CD4-positive, alpha-beta T cell treated with Interleukin-15 for 4 hours (primary cell): ENCODE measurements around the gene C3orf70.
A peak's percentile ranks its signal among the peaks of the same experiment; 100 is the strongest.

ENCODE experiments used
- DNase-seq: peaks from one replicate; pipeline ENCODE4 v3.0.0-alpha.2; 2020; ENCODE audit warnings: low spot score

The C3orf70 gene

GRCh38 chr3:185152410-185153170, at the start of gene C3orf70:
C3orf70 (minus strand) TSS chr3:185153060; CDS start chr3:185152823, 237 bp downstream.
- no peak for DNase-seq

GRCh38 chr3:185200639-185201038, 47.8 kb upstream of the C3orf70 start:
- no peak for DNase-seq

- no peak for DNase-seq
Measured at GRCh38 chr3:185199671-185200070, 46.8 kb upstream of the C3orf70 start.

- DNase-seq: no peak
Measured at GRCh38 chr3:185199206-185199605, 46.3 kb upstream of the C3orf70 start.

- no peak for DNase-seq
Measured at GRCh38 chr3:185197068-185197467, 44.2 kb upstream of the C3orf70 start.

GRCh38 chr3:185195652-185196051, 42.8 kb upstream of the C3orf70 start:
- DNase-seq: no peak

- DNase-seq: no peak
Measured at GRCh38 chr3:185188816-185189215, 36.0 kb upstream of the C3orf70 start.

GRCh38 chr3:185187391-185187790, 34.5 kb upstream of the C3orf70 start:
- DNase-seq: no peak

GRCh38 chr3:185176750-185177359, 24.0 kb upstream of the C3orf70 start:
- peak; percentile 14 for DNase-seq

GRCh38 chr3:185175370-185175987, 22.6 kb upstream of the C3orf70 start:
- DNase-seq: no peak

- DNase-seq: no peak
Measured at GRCh38 chr3:185172086-185173049, 19.5 kb upstream of the C3orf70 start.

- no peak for DNase-seq
Measured at GRCh38 chr3:185164428-185165217, 11.8 kb upstream of the C3orf70 start.

- DNase-seq: no peak
Measured at GRCh38 chr3:185162634-185163033, 9.8 kb upstream of the C3orf70 start.

- DNase-seq: no peak
Measured at GRCh38 chr3:185161761-185162160, 8.9 kb upstream of the C3orf70 start.

- DNase-seq: no peak
Measured at GRCh38 chr3:185157347-185157746, 4.5 kb upstream of the C3orf70 start.

GRCh38 chr3:185155678-185156077, 2.8 kb upstream of the C3orf70 start:
- no peak for DNase-seq

GRCh38 chr3:185153861-185154629, 1.2 kb upstream of the C3orf70 start:
- DNase-seq: no peak

GRCh38 chr3:185153171-185153771, 411 bp upstream of the C3orf70 start:
- DNase-seq: no peak

- DNase-seq: no peak
Measured at GRCh38 chr3:185151964-185152409, 873 bp downstream of the C3orf70 start.
